HEK293 (cell line): Measurements from ENCODE around the gene GPATCH4.

ENCODE experiments used
- EGR2 ChIP-seq: fragments of 450-650 bp; formaldehyde crosslinking; IDR thresholded peaks from 2 replicates; pipeline ENCODE4 v1.5.1; 2016; ENCODE audit warnings: low read depth, missing biosample characterization, missing genetic modification characterization
- ZBTB8A ChIP-seq: fragments of 450-650 bp; formaldehyde crosslinking; IDR thresholded peaks from 2 replicates; pipeline ENCODE4 v1.5.1; 2016; ENCODE audit warnings: missing biosample characterization, missing genetic modification characterization

- TF ChIP-seq EGR2 (tag by site-specific recombination) (peak; percentile 49; the same call in 1 of the 2 replicates), ZBTB8A (tag by site-specific recombination) (no peak)
These were observed 29.9 kb downstream of the GPATCH4 start for GRCh38 chr1:156571261-156571852.
